GM06990 (cell line): ENCODE measurements around the gene PRM1.
A peak's percentile ranks its signal among the peaks of the same experiment; 100 is the strongest.

Source experiments
- DNase-seq: peaks from one replicate; pipeline ENCODE4 v3.0.0-alpha.2; 2011; ENCODE audit not compliant: insufficient read length; ENCODE audit errors: extremely low read depth
- H3K27me3 ChIP-seq: replicated peaks from 2 replicates; pipeline ENCODE4 v1.6.0; 2011; ENCODE audit warnings: low read length; ENCODE audit not compliant: control insufficient read depth, insufficient read depth
- H3K36me3 ChIP-seq: 2 replicates; pipeline ENCODE4 v1.5.1; 2011; ENCODE audit warnings: low read length; ENCODE audit not compliant: control insufficient read depth, insufficient read depth
- H3K4me3 ChIP-seq: replicated peaks from 2 replicates; pipeline ENCODE4 v1.5.1; 2011; ENCODE audit warnings: low read depth, mild to moderate bottlenecking, control low read depth, low read length
- CTCF ChIP-seq: IDR thresholded peaks from 2 replicates; pipeline ENCODE4 v1.5.1; 2011; ENCODE audit warnings: low read length, control low read depth, mild to moderate bottlenecking, inconsistent platforms; ENCODE audit not compliant: insufficient read depth, poor library complexity, severe bottlenecking

PRM1 gene

GRCh38 chr16:11315510-11315909 is 34.4 kb upstream of the PRM1 start:
- H3K4me3 ChIP-seq, result no peak overlapping the region
- no peaks in the 10 kb centered on the region for H3K27me3 ChIP-seq
- TF ChIP-seq CTCF, result no peak
- DNase-seq, result no peak
- no peaks in the 10 kb centered on the region for H3K36me3 ChIP-seq

- DNase-seq, result no peak
- no peaks in the 10 kb centered on the region for H3K27me3 ChIP-seq
- no peak for TF ChIP-seq CTCF
Observed at GRCh38 chr16:11314309-11314894, 33.3 kb upstream of the PRM1 start.

GRCh38 chr16:11313493-11314308 is 32.6 kb upstream of the PRM1 start:
- Histone ChIP-seq H3K4me3 (no peak overlapping the region), H3K27me3 (no peaks in the 10 kb centered on the region), H3K36me3 (no peaks in the 10 kb centered on the region)
- TF ChIP-seq CTCF, result no peak
- DNase-seq, result no peak

More at GRCh38 chr16:11314309-11314894, 33.3 kb upstream of the PRM1 start:
- Histone ChIP-seq H3K36me3 (no peaks in the 10 kb centered on the region), H3K4me3 (no peak overlapping the region)

GRCh38 chr16:11312718-11313492 is 31.8 kb upstream of the PRM1 start:
- H3K4me3 ChIP-seq, result no peak overlapping the region
- DNase-seq, result no peak
- TF ChIP-seq CTCF, result no peak
- no peaks in the 10 kb centered on the region for H3K36me3 ChIP-seq
- no peaks in the 10 kb centered on the region for H3K27me3 ChIP-seq

GRCh38 chr16:11310997-11311561 is 29.9 kb upstream of the PRM1 start:
- DNase-seq, result peak; percentile 68
- H3K27me3 ChIP-seq, result no peaks in the 10 kb centered on the region
- no peaks in the 10 kb centered on the region for H3K36me3 ChIP-seq
- peak overlapping the region; percentile 24 for H3K4me3 ChIP-seq
- no peak for TF ChIP-seq CTCF
